ENCODE results near the gene SRRM3.

DNA sequence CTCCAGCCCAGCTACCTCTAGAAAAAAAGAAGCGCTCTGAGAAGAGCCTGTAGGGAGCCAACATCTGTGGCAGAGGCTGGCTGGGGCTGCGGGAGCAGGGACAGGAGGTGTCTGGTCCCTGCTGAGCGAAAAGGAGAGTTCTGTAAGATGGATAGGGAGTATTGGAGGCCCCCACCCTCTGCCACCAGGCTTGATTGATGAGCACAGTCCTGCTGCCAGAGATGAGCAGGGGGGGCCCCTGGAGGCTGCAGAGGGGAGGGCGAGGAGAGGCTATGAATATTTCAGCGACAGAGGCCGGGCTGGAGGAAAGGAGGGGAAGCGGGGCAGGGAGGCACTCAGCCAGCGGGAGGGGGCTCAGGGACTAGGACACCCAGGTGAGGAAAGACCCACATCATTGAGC, 56.3 kb downstream of the SRRM3 start:
- TF ChIP-seq ZNF2 (tag by site-specific recombination; IDR thresholded peaks at IDR 0.05) = no peak
- TF ChIP-seq ZBTB1 (tag by site-specific recombination; IDR thresholded peaks at IDR 0.05) = no peak
- no peak for TF ChIP-seq ZNF174 (tag by site-specific recombination; IDR thresholded peaks at IDR 0.05)
- TF ChIP-seq ZNF146 (tag by site-specific recombination; IDR thresholded peaks at IDR 0.05) = no peak
- no peak for TF ChIP-seq ZNF121 (tag by site-specific recombination; IDR thresholded peaks at IDR 0.05)
- TF ChIP-seq ZNF391 (tag by site-specific recombination; IDR thresholded peaks at IDR 0.05; ENCODE audit: borderline replicate concordance, low read depth) = no peak
- TF ChIP-seq OSR2 (tag by site-specific recombination; IDR thresholded peaks at IDR 0.05) = no peak
- TF ChIP-seq, protein P1, sequence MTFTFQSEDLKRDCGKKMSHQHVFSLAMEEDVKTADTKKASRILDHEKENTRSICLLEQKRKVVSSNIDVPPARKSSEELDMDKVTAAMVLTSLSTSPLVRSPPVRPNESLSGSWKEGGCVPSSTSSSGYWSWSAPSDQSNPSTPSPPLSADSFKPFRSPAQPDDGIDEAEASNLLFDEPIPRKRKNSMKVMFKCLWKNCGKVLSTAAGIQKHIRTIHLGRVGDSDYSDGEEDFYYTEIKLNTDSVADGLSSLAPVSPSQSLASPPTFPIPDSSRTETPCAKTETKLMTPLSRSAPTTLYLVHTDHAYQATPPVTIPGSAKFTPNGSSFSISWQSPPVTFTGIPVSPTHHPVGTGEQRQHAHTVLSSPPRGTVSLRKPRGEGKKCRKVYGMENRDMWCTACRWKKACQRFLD (tag by site-specific recombination; IDR thresholded peaks at IDR 0.05) = no peak
- no peak for TF ChIP-seq GLI4 (tag by site-specific recombination; IDR thresholded peaks at IDR 0.05)
- no peak for TF ChIP-seq SALL2 (tag by site-specific recombination; IDR thresholded peaks at IDR 0.05; ENCODE audit: borderline replicate concordance)
- TF ChIP-seq YY2 (tag by site-specific recombination; IDR thresholded peaks at IDR 0.05) = no peak
- TF ChIP-seq, protein P2, sequence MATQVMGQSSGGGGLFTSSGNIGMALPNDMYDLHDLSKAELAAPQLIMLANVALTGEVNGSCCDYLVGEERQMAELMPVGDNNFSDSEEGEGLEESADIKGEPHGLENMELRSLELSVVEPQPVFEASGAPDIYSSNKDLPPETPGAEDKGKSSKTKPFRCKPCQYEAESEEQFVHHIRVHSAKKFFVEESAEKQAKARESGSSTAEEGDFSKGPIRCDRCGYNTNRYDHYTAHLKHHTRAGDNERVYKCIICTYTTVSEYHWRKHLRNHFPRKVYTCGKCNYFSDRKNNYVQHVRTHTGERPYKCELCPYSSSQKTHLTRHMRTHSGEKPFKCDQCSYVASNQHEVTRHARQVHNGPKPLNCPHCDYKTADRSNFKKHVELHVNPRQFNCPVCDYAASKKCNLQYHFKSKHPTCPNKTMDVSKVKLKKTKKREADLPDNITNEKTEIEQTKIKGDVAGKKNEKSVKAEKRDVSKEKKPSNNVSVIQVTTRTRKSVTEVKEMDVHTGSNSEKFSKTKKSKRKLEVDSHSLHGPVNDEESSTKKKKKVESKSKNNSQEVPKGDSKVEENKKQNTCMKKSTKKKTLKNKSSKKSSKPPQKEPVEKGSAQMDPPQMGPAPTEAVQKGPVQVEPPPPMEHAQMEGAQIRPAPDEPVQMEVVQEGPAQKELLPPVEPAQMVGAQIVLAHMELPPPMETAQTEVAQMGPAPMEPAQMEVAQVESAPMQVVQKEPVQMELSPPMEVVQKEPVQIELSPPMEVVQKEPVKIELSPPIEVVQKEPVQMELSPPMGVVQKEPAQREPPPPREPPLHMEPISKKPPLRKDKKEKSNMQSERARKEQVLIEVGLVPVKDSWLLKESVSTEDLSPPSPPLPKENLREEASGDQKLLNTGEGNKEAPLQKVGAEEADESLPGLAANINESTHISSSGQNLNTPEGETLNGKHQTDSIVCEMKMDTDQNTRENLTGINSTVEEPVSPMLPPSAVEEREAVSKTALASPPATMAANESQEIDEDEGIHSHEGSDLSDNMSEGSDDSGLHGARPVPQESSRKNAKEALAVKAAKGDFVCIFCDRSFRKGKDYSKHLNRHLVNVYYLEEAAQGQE (tag by site-specific recombination; IDR thresholded peaks at IDR 0.05) = no peak

Measured in HEK293 (cell line).